RWPE1 (cell line): Measurements from ENCODE around the gene SEC14L1.

Source experiments
- CTCF ChIA-PET: fragments of 350-600 bp; sonication (Branson Sonifier 250); formaldehyde crosslinking; extraction: SDS; loops from one replicate; lab custom pipeline; 2021; lab: Yijun Ruan, JAX
- POLR2A ChIA-PET: fragments of 400-600 bp; formaldehyde crosslinking; extraction: SDS; loops from one replicate; lab custom pipeline; 2020; ENCODE audit warnings: antibody characterized with exemption; ENCODE audit not compliant: low non-redundant PET; lab: Yijun Ruan, JAX
- DNase-seq: peaks from one replicate; pipeline ENCODE4 v3.0.0; 2012; ENCODE audit warnings: low spot score
- H3K27ac ChIP-seq: fragments of 450-650 bp; 2 replicates; pipeline ENCODE4 v1.5.1; 2017
- CTCF ChIP-seq: fragments of 450-650 bp; conservative IDR thresholded peaks from 2 replicates; pipeline ENCODE4 v1.5.1; 2017; ENCODE audit warnings: low read depth, mild to moderate bottlenecking

SEC14L1 gene

DNA sequence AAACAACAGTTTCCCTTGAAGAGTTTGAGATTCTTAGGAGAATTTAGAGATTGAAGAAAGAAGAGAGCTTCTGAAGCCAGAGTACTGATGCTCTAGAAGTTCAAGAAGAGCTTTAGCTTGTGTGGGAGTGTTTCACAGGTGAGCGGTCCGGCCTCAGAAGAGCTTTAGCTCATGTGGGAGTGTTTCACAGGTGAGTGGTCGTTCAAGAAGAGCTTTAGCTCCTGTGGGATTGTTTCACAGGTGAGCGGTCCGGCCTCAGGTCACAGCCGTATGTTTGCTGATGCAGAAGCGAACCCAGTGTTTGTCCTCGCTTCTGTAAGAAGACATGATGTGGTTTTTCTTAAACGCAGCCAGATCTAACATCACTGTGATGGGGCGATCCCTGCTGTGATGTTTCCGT lies 76.4 kb downstream of the SEC14L1 start:
- DNase-seq: no peak
- no peak for TF ChIP-seq CTCF
- CTCF ChIA-PET: no interaction called here
- H3K27ac ChIP-seq: no peak overlapping the region
- POLR2A ChIA-PET: no interaction called here

DNA sequence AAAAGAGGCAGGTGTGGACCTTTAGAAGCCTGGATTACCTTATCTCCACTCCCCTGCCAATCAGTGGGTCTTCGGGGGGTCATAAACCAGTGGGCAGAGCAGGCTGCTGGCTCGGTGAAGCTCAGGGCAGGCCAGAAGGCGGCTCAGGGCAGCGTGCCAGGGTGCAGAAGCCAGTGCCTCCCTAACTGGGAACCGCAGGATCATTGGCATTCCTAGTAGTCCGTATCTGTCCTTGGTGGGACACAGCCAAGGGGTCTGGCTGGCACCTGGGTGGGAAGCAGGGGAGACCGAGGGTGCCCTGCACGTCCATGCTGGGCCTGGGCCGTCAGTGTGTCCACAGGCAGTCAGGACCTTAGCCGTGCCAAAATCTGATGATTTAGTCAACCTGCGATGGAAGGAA lies 76.8 kb downstream of the SEC14L1 start:
- ChIA-PET CTCF (no interaction called here), POLR2A (no interaction called here)
- DNase-seq: no peak
- no peak overlapping the region for H3K27ac ChIP-seq
- TF ChIP-seq CTCF: no peak

- CTCF ChIA-PET: no interaction called here
- POLR2A ChIA-PET: no interaction called here
- no peak for DNase-seq
- no peak for TF ChIP-seq CTCF
- H3K27ac ChIP-seq: peak overlapping the region; percentile 18; the same call in 1 of the 2 replicates
Measured at GRCh38 chr17:77218902-77219301, 78.1 kb downstream of the SEC14L1 start.

DNA sequence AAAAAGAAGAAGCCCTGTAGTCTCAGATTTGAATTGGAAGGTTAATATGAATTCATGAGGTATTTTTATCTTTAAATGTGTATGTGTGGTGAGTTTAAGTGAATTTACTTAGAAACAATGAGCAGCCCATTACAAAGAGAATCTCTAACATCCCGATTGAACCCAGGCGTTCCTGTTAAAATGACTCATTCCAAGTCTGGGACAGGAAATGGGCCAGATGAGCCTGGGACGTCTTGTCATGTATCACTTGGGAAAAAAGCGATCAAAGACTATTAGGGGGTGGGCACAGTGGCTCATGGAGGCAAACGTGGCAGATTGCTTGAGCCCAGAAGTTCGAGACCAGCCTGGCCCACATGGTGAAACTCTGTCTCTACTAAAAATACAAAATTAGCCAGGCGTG lies 81.6 kb downstream of the SEC14L1 start:
- ChIA-PET CTCF (no interaction called here), POLR2A (interaction anchor here (0.7 kb wide), 1 partner anchor 9 kb away, joined by 11 read pairs; no protein-coding TSS in a partner anchor)
- no peak for DNase-seq

DNA sequence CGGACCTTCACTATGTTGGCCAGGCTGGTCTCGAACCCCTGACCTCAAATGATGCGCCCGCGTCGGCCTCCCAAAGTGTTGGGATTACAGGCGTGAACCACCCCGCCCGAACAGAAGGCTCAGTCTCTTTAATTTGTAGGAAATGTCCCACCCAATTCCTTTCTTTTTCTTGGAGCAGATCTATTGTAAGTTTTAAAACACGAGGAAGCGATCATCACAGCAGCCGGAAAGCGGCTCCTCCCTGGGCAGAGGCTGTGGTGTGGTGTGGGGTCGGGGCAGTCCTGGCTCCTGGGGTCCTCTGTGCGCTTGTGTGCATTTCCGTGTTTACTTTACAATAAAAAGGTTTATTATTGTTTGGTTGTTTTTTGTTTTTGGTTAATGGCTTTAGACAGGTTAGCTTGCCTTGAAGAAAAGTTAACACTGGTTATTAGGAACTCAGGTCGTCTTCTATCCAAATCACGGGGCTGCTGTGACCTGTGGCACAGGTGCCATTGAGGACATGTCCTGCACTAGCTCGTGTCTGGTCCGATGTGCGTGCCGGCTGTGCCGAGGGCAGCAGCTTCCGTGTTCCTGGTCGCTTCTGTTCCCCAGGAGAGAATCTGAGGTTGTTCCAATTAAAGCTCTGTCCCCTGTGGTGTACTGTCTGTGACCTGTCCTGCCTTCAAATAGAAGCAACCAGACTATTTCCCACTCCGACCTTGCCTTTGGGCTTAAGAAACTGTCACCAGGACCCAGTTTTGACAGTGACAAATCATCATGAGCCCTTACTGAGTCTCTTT lies 83.1 kb downstream of the SEC14L1 start:
- no peak for DNase-seq
- ChIA-PET POLR2A (no interaction called here), CTCF (interaction anchor here (1.1 kb wide), 1 partner anchor 9 kb away, joined by 3 read pairs; no protein-coding TSS in a partner anchor)
- no peak for TF ChIP-seq CTCF
- peak overlapping the region; percentile 6; the same call in 1 of the 2 replicates for H3K27ac ChIP-seq

More for the DNA sequence above, 81.6 kb downstream of the SEC14L1 start:
- no peak overlapping the region for H3K27ac ChIP-seq
- TF ChIP-seq CTCF: no peak

DNA sequence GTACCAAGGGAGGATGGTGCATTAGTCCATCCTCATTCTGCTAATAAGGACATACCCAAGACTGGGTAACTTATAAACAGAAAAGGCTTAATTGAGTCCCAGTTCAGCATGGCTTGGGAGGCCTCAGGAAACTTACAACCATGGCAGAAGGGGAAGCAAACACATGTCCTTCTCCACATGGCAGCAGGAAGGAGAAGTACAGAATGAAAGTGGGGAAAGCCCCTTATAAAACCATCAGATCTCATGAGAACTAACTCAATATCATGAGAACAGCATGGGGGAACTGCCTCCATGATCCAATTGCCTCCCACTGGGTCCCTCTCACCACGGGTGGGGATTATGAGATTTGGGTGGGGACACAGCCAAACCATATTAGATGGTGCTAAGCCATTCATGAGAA lies 84.5 kb downstream of the SEC14L1 start:
- ChIA-PET CTCF (no interaction called here), POLR2A (no interaction called here)
- no peak overlapping the region for H3K27ac ChIP-seq
- no peak for TF ChIP-seq CTCF
- DNase-seq: no peak
